ENCODE results near the gene KCNF1. TPM values are rescaled to one million over a fixed set of nuclear protein-coding genes. Genes with fewer than 3 reads are reported as not detected.

The KCNF1 gene
- total RNA-seq, 2 donors from 2014 or later, result not detected

- DNase-seq (ENCODE audit: low spot score) (no peak), ATAC-seq (ENCODE audit: insufficient number of reproducible peaks, low FRiP score, low read depth) (no peak)
- Histone ChIP-seq H3K4me3 (no peak overlapping the region), H3K9me3 (peaks cover 7% of the 10 kb centered on the region), H3K4me1 (ENCODE audit: control insufficient read depth in 1 of 2, low read depth in 2 of 2) (no peaks in the 10 kb centered on the region), H3K36me3 (no peaks in the 10 kb centered on the region), H3K27me3 (replicated peaks; ENCODE audit: insufficient read depth) (no peaks in the 10 kb centered on the region), H3K27ac (no peak overlapping the region)
- no peak for TF ChIP-seq CTCF (IDR thresholded peaks at IDR 0.05)
Measured at GRCh38 chr2:10935953-10936942, 24.5 kb downstream of the KCNF1 start.

- Histone ChIP-seq H3K27ac (no peak overlapping the region), H3K9me3 (peaks cover 7% of the 10 kb centered on the region), H3K4me1 (ENCODE audit: control insufficient read depth in 1 of 2, low read depth in 2 of 2) (no peaks in the 10 kb centered on the region), H3K27me3 (replicated peaks; ENCODE audit: insufficient read depth) (no peaks in the 10 kb centered on the region), H3K36me3 (no peaks in the 10 kb centered on the region), H3K4me3 (no peak overlapping the region)
- no peak for DNase-seq (ENCODE audit: low spot score)
- TF ChIP-seq CTCF (IDR thresholded peaks at IDR 0.05), result no peak
- ATAC-seq (ENCODE audit: insufficient number of reproducible peaks, low FRiP score, low read depth), result no peak
Measured at GRCh38 chr2:10939058-10939457, 27.3 kb downstream of the KCNF1 start.

GRCh38 chr2:10940596-10940995, 28.9 kb downstream of the KCNF1 start:
- DNase-seq (ENCODE audit: low spot score), result no peak
- TF ChIP-seq CTCF (IDR thresholded peaks at IDR 0.05), result no peak
- no peak overlapping the region for H3K4me3 ChIP-seq
- H3K27me3 ChIP-seq (replicated peaks; ENCODE audit: insufficient read depth), result no peaks in the 10 kb centered on the region
- H3K36me3 ChIP-seq, result no peaks in the 10 kb centered on the region
- H3K9me3 ChIP-seq, result peaks cover 7% of the 10 kb centered on the region
- no peak for ATAC-seq (ENCODE audit: insufficient number of reproducible peaks, low FRiP score, low read depth)
- H3K27ac ChIP-seq, result no peak overlapping the region
- H3K4me1 ChIP-seq (ENCODE audit: control insufficient read depth in 1 of 2, low read depth in 2 of 2), result no peaks in the 10 kb centered on the region

GRCh38 chr2:10941383-10941782, 29.6 kb downstream of the KCNF1 start:
- no peaks in the 10 kb centered on the region for H3K27me3 ChIP-seq (replicated peaks; ENCODE audit: insufficient read depth)
- no peaks in the 10 kb centered on the region for H3K36me3 ChIP-seq
- H3K27ac ChIP-seq, result no peak overlapping the region
- H3K4me3 ChIP-seq, result no peak overlapping the region
- TF ChIP-seq CTCF (IDR thresholded peaks at IDR 0.05), result no peak
- peaks cover 7% of the 10 kb centered on the region for H3K9me3 ChIP-seq
- no peaks in the 10 kb centered on the region for H3K4me1 ChIP-seq (ENCODE audit: control insufficient read depth in 1 of 2, low read depth in 2 of 2)
- DNase-seq (ENCODE audit: low spot score), result no peak
- ATAC-seq (ENCODE audit: insufficient number of reproducible peaks, low FRiP score, low read depth), result no peak

- no peak for DNase-seq (ENCODE audit: low spot score)
- Histone ChIP-seq H3K27me3 (replicated peaks; ENCODE audit: insufficient read depth) (no peaks in the 10 kb centered on the region), H3K9me3 (no peaks in the 10 kb centered on the region)
Measured at GRCh38 chr2:10944799-10945198, 33.1 kb downstream of the KCNF1 start.

More at GRCh38 chr2:10944799-10945198, 33.1 kb downstream of the KCNF1 start:
- Histone ChIP-seq H3K4me3 (no peak overlapping the region), H3K27ac (no peak overlapping the region), H3K4me1 (ENCODE audit: control insufficient read depth in 1 of 2, low read depth in 2 of 2) (no peaks in the 10 kb centered on the region), H3K36me3 (no peaks in the 10 kb centered on the region)
- TF ChIP-seq CTCF (IDR thresholded peaks at IDR 0.05), result no peak
- ATAC-seq (ENCODE audit: insufficient number of reproducible peaks, low FRiP score, low read depth), result no peak

Measured in thoracic aorta (tissue), 2 donors.